CD4-positive, alpha-beta T cell treated with Interferon gamma for 1 hour (primary cell): Measurements from ENCODE around the gene PRKCZ.

Experiments
- DNase-seq: peaks from one replicate; pipeline ENCODE4 v3.0.0-alpha.2; 2020

PRKCZ gene

DNA sequence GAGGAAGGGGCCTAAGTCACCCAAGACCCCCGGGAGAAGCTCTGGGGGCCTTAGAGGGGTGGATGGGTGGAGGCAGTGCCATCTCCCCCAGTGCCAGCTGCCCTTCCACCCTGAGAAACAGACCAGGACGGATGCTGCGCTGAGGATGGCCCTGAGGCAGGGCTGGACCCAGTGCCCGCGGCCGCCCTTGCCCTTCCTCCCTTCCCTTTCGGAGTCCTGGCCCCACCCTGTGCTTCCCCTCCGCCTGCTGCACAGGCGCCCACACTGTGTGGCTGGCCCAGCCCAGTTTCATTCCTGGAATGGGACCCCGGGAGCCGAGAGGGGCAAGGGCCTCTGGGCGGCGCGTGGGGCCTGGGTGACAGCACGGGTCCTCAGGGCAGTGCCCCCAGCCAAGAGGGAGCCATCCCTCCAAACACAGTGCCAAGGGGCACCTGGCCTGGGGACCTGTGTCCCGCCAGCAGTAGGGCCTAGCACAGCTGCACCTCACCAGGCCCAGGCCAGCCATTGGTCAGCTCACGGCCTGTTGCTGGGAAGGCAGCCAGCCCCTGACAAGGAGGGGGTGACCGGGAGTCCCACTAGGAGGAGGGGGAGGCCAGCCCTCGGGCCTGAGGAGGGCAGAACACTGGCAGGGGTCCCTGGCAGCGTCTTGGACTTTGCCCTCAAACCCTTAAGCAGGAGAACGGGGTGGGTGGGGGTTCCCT is 164.5 kb downstream of the PRKCZ start:
- no peak for DNase-seq

DNA sequence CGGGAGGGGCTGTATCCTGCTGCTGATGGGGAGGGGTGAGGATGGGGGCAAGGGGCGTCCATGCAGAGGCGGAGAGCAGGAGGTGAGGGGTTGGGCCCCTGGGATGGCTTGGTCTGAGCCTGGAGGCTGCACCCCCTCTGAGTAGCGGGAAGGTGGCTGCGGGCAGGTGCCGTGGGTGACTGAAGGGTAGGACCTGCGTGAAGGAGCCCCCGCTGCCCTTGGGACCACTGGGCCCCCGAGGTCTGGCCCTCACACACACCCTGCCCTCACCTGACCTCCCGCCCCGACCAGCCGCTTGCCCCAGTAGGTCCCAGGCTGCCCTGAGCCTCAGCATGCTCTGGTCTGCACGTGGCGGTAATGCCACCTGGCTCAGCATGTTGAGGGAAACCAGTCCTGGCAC is 165.1 kb downstream of the PRKCZ start:
- no peak for DNase-seq

DNA sequence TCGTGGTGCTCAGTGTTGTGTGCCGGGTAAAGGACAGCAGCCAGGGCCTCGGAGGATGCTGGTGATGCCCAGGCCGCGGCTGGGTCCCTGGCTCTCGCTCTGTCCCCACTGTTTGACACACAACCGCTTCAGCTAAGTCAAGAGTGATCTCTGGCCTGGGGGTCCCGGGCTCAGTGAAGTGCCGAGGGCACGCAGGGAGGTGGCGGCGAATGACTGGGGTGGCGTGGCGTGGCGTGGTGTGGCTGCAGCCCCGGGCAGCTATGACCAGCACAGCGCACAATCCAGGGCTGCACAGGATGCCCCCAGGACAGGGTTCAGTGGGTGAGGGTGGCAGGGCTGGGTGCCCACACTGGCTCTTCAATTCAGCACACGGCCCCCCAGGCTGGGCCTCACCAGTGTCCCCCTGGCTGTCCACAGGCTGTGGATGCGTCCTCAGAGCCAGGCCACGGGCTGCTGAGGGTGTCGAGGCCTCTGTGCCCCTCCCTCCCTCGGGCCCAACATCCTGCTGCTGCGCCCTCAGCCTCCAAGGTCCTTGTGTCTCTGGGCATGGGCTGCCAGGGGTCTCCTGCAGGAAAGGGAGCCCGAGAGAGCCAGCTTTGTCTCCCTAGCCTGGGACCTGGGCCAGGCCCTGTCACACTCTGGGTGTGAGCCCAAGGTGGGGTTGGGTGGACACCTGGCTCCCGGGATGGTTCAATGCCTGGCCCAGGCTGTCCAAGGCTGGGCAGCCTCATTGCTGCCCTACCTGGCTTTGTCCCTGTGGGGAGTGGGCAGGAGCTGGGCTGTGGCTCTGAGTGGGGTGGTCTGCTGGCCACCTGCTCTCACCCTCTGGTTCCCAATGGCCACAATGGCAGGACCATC is 165.9 kb downstream of the PRKCZ start:
- no peak for DNase-seq

DNA sequence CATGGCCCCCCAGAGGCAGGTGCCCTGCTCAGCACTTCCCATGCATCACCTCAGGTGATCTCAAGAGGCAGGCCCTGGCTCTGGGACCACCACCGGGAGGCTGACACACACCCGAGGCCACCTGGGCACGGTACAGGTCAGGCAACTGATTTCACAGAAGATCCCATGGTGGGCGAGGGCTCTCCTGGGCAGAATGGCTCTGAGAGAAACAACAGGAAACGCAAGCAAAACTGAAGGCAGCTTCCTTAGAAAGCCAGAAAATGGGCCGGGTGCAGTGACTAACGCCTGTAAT is 166.5 kb downstream of the PRKCZ start:
- no peak for DNase-seq

DNA sequence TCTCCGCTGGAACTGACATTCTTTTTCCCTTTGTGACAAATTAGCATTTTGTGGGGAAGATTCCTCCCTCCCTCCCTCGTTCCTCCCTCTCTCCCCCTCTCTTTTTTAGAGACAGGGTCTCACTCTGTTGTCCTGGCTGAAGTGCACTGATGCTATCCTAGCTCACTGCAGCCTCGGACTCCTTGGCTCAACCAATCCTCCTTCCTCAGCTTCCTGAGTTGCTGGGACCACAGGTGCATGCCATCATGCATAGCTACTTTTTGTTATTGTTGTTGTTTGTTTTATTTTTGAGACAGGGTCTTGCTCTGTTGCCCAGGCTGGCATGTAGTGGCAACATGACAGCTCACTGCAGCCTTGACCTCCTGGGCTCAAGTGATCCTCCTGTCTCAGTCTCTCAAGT is 171.1 kb downstream of the PRKCZ start:
- no peak for DNase-seq

DNA sequence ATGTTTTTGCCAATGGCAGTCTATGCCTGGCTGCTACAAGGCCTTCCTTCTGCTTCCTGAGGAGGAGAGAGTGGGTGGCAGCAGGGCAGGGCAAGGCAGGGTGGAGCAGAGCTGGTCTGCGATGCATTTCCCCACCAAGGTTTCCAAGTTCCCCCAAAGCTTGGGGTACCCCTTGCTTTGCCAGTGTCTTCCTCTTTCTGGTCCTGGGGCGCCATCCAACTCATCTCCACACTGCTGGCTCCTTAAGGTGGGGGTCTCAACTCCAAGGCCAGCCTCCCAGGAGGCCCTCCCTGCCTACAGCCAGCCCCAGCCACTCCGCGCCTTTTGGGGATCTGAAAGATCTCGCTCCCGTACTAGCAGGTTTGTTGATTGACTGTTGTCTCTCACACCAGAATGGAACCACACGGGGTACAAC is 174.0 kb downstream of the PRKCZ start:
- no peak for DNase-seq

DNA sequence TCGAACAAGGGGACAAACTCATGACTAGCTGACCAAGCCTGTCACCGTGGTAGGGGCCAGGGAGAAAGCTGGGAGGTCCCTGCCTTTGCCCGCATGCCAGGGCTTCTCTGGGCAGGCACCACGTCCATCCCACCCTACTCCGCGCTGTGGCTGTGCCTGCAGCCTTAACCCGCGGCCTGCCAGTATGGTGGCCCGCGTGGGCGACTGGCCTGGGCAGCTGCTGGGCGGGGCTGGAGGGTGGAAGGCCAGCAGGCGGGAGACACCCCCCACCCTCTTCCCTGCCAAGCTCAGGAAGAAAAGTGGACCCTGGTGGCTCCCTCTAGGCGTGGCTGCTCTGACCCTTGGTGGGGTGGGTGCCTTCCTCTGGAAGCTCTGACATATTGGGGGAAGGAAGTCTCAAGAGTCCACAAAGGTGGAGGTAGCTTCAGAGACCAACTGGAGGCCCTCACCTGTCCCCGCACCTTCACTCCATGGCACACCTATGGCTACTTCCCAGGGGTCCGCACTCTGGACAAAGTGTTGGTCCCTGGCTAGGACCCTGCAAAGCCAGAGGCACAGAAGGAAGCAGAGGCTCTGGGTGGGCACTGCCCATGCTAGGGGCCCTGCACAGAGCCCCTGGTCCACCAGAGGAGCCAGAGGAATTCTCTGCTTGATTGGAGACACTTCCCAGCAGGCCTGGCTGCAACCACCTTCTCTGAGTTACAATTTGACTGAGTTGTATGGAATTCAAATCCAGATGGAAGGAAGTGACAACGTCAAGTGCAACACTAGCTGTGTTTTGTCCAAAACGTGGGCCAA is 174.6 kb downstream of the PRKCZ start:
- no peak for DNase-seq

DNA sequence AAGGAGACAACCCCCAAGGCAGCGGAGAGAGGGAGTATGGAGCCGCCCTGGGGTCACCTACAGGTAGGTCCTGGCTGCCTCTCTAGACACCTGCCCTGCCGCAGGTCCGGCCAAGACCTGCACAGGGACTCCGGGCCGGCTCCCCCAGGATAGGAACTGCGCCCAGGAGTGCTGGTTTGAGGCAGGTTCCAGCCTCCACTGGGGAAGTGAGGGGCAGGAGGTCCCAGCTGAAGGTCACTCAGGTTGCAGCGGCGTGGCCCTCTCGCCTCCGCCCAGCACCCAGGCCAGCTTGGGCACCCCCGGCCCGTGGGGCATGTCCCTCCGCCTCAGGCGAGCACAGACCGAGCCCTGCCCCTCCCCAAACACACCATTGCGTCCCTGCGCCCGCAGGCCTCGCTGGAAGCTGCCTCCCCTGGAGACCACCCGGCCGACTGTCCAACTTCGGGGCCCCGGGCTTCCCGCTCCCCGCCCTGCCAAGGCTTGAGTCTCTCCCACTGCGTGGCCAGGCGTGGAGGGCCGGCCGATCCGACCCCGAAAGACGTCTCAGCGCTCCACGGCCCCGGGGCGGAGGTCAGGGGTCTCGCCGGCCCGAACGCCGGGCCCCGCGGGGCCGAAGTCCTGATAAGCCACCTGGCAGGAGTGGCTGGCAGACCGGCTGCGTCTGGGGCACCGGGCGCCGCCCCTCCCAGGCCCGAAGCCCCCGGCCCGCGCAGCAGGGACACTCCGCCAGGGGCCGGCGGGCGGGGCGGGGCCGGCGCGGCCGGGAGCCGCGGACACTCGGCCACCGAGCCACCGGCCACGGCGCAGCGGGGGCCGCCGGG is 176.5 kb downstream of the PRKCZ start:
- no peak for DNase-seq

DNA sequence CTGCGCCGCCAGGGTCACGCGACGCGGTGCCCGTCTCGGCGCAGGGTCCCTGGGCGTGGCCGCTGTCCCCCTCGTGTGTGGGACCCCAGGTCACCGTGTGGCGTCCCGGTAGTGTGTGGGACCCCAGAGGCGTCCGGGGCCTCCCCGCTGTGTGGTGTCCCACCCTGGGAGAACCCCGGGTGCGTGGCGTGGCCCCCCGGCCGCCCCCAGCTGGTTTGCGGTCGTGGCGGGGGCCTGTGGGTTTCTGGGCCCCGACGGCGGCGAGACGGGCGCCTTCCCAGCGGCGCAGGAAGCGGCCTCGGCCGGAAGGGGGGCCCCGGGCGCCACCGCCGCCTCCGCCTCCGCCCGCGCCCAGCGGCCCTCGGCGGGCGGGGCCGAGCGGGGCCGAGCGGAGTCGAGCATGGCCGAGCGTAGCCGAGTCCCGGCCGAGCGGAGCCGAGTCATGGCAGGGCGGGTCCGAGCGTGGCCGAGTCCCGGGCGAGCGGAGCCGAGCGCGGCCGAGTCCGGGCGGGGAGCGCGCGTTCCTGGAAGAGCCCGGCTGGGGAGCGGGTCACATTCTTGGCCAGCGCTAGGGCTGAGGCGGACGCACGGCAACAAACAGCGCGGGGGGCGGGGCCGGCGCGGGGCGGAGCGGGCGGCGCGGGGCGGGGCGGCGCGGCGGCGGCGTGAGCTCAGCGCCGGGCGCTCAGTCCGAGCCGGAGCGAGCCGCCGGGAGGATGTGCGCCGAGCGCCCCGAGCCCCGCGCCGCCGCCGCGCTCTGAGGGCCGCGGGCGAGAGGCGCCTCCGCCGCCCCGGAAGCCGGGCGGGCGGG is 177.3 kb downstream of the PRKCZ start:
- DNase-seq = peak; percentile 95

DNA sequence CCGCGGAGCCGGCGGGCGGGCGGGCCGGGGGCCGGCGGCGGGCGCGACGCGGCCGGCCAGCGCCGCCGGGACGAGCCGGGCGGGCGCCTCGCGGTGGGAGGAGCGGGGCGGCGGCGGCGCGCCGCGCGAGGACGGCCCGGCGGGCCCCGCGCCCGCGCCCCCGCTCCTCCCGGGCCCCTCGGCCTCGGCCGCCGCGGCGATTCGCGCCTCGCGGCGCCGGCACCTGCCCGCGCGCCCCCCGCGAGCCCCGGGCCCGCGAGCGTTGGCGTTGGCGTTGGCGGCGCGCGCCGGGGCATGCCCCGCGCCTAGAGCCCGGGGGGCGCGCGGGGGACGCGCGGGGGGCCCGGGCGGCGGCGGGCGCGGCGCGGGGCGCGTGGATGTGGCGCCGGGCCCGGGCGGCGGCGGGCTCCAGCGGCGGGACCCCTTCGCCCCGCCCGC is 178.0 kb downstream of the PRKCZ start, which contains the start of gene SKI:
TSS of gene SKI (plus strand) at position 163 of the 438 bp plus-strand sequence. CDS start 448 bp downstream, outside the sequence.
- no peak for DNase-seq

DNA sequence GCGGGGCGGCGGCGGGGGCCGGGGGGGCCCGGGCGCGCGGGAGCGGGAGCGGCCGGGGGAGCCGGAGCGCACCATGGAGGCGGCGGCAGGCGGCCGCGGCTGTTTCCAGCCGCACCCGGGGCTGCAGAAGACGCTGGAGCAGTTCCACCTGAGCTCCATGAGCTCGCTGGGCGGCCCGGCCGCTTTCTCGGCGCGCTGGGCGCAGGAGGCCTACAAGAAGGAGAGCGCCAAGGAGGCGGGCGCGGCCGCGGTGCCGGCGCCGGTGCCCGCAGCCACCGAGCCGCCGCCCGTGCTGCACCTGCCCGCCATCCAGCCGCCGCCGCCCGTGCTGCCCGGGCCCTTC is 178.5 kb downstream of the PRKCZ start:
- no peak for DNase-seq

DNA sequence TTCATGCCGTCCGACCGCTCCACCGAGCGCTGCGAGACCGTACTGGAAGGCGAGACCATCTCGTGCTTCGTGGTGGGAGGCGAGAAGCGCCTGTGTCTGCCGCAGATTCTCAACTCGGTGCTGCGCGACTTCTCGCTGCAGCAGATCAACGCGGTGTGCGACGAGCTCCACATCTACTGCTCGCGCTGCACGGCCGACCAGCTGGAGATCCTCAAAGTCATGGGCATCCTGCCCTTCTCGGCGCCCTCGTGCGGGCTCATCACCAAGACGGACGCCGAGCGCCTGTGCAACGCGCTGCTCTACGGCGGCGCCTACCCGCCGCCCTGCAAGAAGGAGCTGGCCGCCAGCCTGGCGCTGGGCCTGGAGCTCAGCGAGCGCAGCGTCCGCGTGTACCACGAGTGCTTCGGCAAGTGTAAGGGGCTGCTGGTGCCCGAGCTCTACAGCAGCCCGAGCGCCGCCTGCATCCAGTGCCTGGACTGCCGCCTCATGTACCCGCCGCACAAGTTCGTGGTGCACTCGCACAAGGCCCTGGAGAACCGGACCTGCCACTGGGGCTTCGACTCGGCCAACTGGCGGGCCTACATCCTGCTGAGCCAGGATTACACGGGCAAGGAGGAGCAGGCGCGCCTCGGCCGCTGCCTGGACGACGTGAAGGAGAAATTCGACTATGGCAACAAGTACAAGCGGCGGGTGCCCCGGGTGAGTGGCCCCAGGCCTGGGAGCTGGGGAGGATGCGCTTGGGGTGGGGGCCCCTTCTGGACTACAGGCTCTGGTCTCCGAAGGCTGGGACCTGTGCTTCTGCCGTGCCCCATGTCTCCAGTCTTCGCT is 179.0 kb downstream of the PRKCZ start:
- peak; percentile 58 for DNase-seq

DNA sequence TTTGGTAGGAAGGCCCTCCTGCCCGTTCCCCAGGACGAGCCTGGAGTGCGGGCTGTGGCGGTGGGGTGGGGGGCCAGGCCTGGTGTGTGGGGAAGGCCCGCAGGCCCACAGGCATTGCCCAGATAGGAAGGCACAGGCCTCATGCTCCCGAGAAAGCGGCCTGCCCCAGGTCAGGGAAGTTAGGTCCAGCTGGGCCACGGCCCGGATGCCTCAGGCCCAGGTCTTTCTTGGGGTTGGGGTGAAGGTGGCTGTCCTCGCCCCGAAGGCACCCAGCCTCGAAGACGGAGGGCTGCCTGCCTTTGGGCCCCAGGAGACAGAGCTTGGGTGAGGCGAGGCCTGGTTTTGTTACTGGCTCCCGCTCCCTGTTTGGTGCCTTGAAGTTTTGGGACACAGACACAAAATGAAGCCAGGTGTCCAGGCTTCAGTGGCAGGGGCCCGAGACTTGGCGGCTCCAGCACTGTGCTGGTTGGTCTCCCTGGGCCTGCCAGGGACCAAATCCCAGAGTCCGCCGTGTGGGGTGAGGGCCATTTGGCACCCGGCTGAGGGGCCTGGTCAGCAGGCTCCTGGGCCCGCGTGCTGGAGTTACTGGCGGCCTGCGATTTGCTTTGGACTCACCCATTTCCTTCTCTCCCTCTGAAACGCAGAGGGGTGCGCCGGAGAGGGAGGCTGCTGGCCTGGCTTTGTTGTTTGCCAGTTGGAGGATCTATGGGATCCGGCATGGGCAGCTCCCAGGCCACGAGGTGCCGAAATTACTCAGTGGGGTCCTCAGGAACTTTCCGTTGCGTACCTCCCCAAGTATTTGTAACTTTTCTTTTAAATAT is 179.9 kb downstream of the PRKCZ start:
- DNase-seq = no peak

DNA sequence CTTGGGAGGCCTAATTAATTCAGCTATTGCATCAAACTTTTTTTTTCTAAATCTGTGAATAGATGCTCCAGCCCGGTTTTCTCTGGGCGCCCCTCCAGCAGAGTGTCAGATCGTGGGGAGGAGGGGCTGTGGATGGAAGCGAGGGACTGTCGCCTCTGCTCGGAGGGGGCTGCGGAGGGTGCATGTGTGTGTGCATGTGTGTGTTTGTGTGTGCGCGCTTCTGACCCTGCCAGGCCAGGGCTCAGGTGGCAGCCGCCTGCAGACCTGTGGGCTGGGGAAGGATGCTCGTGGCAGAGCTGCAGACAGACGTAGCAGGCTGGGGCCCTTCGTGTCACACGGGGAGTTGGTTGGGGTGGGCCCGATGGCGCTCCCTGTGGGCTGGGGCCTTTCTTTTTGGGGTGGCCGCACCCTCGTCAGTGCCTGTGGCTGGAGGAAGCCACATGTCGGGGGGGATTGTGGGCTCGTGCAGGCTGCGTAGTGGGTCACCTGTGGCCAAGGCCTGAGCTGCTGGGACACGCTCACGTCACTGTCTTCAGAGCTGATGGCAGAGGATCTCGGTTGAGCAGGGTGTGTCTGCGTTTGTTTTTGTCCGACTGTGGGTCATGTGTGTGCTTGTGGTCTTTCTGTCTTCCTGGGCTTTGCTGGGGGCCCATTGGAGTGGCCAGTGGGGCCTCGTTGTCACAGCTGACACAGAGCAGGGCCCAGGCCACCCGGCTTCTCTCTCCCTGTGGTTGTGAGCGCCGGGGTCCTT is 180.7 kb downstream of the PRKCZ start:
- DNase-seq = peak; percentile 74

DNA sequence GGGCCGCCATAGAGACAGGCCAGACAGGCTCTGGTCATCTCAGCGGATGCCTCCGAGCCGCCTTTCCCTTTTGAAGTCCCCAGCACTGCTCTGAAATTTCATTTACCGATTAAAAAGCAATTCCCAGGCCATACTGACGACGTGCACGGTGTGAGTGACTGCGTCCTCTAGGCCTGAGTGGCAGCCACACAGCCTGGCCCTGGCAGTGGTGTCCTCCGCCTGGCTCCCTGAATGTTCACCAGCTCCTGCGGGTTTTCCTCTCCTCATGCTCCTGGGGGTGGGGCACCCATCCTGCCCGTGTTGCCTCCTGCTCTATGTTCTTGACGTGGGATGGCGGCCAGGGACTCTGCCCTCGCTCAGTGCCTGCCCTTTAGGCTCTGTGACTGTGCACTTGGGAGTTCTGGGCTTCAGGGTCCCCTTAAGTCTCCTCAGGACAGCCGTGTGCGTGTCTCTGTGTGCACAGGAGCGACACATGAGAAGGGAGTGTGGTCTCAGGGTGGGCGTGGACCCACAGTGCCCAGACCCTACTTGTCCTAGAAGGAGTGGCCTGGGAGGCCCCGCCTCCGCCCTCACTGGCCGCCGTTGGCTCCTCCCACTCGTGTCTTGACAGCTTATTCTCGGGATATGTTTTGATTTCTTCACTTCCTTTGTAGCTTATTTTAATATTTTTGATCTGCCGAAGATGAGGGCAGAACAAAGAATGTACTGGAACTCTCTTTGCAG is 181.5 kb downstream of the PRKCZ start:
- DNase-seq = peak; percentile 81

DNA sequence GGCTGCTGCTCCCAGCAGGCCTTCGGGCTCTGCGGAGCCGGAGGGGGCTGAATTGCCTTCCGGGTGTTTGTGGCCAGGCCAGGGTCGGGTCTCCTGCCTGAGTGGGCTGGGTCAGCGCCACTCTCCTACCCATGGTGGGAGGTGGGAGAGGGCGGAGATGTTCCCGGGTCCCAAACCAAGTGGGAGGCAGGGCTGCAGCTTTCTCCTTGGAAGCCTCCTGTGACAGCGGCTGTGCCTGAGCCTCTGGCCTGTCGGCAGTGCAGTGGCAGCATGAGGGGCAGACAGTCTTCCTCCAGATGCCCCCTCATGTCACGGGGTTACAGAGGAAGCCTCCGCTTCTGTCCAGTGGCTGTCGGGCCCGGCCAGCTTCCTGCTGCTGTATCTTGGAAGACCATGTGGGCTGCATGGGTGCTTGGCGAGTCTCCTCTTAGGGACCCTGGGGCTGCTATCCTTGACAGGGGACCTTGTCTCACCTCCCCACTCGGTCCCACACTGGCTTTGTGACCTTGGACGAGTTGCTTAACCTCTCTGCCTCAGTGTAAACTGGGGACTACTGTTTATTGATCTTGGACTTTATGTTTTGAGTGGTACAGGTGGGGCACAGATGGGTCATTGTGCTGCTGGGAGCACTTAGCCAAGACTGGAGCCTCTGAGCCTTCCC is 182.2 kb downstream of the PRKCZ start:
- DNase-seq = no peak

DNA sequence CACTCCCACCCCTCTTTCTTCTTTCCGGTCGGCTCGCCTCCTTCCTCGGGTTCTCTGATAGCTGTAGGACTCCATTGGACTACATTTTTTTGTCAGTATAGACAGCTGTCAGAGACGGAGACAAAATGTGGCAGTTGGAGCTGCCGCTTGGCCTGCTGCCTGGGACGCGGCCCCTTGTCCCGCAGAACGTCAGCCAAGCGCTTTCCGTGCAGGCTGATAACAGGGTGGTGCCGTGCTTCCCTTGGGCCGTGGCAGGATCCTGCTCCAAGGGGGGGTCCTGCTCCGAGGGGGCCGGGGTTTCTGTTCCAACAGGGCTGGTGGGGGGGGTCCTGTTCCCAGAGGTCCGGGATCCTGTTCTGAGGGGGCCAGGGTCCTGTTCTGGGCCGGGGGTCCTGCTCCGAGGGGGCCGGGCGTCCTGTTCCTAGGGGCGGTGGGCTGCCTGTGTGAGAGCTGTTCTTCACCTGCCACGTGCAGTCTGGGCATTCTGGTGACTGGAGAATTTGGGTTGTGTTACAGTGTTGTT is 182.8 kb downstream of the PRKCZ start:
- no peak for DNase-seq

DNA sequence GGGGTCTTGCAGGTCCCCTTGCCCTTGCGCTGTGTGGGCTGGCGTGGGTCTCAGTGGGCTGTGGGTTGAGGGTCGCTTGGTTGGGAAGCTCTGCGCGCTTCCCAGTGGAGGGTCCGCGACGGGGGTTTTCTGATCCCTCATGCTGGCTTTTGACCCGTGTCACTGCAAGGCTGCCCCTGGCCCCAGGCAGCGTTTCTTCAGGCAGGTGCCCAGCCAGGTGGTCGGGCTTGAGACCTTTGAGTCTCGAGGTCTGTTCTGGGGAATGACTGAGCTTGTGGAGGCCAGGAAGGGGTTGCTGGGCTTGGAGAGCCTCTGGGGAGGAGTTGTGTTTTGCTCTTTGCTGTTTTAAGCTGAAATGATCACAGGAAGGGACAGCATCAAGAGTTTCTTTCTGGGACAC is 183.3 kb downstream of the PRKCZ start:
- DNase-seq = no peak
